ENCODE data around the gene SERHL2.
"Not testable (repeated sequence)": the region's sequence is repeated elsewhere in the genome, so short reads cannot be mapped to it uniquely, and the experiment has no call there.

SERHL2 gene, protein sequence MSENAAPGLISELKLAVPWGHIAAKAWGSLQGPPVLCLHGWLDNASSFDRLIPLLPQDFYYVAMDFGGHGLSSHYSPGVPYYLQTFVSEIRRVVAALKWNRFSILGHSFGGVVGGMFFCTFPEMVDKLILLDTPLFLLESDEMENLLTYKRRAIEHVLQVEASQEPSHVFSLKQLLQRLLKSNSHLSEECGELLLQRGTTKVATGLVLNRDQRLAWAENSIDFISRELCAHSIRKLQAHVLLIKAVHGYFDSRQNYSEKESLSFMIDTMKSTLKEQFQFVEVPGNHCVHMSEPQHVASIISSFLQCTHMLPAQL

DNA sequence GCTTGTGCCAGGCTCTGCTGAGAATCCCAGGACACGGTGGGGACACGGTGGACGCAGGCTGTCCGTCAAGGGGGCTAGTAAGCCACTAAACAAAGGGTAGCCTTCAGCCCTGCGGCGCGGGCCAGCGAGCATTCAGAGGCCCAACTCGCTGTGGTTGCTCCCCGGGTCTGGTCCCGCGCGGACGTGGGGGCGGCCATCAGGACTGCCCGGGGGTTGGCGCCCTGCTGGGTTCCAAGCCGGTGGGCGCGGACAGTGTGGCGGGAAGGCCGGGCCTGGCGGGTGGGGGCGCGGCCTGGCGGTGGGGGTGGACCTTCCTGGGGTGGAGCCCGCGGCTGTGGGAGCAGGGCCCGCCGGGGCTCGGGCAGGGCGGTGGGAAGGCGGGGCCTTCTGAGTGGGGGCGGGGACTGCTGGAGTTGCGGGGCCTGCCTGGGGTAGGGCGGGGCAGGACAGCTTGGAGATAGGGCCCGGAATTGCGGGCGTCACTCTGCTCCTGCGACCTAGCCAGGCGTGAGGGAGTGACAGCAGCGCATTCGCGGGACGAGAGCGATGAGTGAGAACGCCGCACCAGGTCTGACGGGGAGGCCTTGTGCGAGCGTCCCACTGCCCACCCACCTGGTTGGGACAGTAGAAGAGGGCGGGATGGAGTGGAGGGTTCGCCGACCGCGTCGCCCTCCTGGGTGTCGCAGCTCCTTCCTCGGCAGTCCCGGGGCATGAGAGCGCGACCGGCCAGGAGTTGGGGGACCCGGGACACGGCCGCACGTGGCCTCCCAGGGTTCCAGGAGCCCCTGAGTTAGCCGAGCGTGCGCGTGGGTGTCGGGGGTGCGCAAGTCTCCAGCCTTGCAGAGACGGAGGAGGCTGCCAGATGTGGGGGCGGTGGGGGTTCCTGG is at the start of gene SERHL2:
TSS of gene SERHL2 (plus strand) at position 482 of the 887 bp plus-strand sequence. CDS start at position 547, 65 bp downstream.
- DNase-seq, result peak; percentile 88

DNA sequence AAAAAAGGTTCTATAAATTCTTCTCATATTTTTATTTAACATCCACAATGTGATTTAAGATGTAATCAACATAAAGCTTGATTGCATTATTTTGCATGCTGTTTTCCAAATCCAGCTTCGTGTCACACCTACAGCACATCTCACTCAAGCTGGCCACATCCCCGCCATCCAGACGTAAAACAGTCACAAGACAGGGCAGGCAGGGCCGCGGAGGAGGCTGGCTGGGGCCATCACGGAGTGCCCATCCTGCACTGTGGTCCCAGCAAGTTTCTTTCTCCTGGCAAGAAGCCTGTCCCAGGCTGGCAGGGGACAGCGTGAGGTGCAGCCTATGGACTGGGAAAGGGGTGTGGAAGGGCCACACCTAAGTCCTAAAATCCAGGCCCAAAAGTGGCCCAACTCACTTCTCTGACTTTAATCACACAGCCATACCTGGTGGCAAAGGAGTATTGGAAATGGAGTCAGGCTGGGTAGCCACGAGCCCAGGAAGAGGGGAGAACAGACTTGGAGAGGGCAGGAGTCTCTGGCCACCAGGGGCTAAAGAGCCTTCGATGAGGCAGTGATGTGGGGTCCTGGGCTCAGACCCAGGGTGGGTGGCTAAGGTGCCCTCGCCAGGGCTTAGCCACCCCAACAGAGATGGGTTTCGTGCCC is 45.3 kb upstream of the SERHL2 start:
- DNase-seq, result not testable (repeated sequence)

DNA sequence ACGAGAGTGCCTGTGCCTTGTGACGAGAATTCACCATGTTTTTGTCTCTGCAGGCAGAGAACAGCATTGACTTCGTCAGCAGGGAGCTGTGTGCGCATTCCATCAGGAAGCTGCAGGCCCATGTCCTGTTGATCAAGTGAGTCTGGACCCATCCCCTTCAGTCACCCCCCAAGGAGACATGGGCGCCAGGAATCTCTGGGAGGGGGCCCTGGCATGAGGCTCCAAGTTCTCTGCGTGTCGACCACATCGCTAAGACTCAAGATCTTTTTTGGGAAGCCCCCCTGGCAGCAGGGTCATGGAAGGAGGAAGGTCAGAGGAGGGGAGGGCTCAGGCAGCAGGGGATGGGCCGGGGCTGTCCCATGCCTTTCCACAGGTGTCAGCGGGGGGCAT is 44.8 kb upstream of the SERHL2 start:
- DNase-seq, result not testable (repeated sequence)

DNA sequence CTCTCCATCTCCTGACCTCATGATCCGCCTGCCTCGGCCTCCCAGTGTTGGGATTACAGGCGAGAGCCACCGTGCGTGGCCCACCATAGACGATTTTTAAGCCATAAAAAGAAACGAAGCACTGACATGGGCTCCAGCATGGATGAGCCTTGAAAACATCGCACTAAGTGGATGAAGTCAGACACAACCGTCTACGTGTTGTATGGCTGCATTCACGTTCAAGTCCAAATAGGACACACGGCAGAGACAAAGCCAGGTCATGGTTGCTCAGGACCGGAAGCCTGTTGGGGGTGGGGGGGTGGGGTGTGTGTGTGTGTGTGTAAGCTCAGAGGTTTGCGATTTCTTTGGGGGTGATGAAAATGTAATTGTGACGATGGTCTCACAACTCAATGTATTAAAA is 44.2 kb upstream of the SERHL2 start:
- no peak for DNase-seq

DNA sequence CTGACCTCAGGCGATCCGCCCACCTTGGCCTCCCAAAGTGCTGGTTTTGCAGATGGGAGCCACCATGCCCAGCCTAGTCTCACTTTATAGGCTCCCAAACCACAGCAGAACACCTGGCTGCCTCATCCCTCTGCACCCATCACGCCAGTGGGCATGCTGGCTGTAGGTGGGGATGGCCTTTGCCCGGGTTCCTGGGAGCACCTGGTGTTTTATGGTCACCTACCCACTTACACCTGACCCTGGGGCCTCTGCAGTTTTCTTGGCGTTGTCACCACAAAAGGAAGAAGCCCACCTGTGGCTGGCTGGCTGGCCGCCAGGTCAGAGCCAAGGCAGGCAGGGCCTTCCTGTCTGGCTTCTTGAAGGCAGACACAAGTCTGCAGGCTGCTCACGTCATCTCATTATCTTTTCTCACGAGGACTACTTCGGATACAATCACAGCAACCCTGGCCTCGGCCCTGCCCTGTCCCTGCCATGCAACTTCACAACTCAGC is 42.3 kb upstream of the SERHL2 start:
- no peak for DNase-seq

DNA sequence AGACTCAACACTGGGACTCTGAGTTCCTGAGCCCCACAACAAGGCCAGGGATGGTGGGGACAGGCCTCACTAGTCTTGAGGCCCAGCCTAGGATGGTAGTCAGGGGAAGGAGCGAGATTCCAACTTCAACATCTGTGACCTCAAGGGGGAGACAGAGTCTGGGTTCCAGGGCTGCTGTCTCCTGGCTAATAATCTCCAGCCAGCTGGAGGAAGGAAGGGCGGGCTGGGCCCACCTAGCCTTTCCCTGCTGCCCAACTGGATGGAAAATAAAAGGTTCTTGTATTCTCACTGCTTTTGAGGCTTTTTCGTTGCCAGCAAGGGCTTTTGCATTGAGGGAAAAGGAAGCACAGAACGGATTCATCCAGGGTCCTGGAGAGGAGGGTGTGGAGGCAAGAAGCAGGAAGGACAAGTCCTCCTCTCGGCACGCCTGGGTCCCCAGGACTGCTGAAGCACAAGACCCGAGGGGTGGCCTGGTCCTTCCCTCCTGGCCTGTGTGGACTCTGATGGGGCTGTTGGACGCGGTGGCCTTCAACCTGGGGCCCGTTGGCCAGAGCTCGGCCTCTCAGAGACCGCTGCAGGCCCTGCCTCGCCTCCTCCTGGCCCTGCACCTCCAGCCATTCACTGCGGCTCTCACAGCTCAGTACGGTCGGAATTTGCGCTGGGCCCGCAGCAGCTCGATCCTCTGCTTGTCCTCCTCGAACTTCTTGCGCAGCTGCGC is 41.3 kb upstream of the SERHL2 start:
- not testable (repeated sequence) for DNase-seq

DNA sequence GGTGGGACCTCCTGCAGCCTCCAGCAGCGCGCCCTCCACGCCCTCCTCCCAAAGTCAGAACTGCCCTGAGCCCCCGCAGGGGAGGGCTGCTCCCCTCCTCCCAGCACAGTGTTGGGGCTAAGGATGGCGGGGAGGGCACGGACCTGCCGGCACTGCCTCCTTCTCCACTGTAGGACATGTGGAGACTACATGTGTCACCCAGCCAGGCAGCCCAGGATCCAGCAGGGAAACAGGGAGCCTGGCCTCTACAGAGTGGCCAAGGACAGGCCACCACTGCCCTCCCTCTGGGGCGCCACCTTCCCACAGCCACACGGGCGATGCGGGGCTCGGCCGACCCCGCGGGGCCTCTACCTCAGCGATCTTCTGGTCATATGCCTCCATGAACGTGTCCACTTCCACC is 39.4 kb upstream of the SERHL2 start:
- DNase-seq, result not testable (repeated sequence)

DNA sequence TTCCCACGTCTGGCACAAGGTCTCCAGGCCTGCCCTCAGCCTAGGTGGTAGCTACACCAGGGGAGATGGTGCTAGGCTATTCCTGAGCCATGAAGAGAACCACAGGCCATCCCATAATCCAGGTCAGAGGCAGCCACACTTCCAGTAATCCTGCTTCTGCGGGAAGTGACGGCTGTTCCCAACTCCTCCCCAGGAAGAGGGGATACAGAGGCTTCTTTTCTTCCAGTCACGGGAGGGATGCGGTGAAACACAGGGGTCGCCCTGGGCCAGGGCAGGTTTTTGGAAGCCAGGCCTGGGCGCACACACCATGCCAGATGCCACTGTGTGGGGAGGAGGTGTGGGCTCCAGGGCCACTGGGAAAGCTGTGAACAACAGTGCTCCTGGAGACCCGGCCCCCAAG is 38.5 kb upstream of the SERHL2 start:
- not testable (repeated sequence) for DNase-seq

DNA sequence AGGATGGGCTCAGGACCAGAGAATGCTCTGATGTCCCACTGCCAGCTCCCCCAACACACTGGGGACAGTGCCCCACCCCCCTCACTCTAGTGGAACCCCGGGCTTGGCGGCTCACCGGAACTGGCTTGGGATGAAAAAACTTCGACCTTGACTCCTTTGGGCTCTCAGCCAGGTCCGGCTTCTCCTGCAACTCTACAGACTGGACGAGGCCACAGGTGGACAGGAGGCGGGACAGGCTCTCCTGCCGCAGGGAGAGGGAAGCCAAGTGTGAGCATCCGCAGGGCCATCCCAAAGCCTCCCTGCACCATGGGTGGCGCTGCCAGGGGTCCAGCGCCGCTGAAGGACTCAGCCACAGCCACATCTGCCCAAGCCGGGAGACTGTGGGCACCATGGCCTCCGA is 37.9 kb upstream of the SERHL2 start:
- no peak for DNase-seq

DNA sequence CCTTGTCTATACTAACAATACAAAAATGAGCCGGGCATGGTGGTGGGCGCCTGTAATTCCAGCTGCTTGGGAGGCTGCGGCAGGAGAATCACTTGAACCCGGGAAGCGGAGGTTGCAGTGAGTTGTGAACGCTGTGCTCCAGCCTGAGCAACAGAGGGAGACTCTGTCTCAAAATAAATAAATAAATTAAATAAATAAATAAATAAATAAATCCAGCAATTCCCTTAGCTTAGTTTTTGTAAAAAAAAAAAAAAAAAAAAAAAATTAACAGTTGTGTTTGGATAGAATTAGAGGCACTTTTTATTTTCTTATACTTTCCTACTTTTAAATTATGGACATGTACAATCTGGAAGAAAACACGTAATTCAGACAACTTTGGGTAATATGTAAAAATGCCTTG is 36.7 kb upstream of the SERHL2 start:
- not testable (repeated sequence) for DNase-seq

DNA sequence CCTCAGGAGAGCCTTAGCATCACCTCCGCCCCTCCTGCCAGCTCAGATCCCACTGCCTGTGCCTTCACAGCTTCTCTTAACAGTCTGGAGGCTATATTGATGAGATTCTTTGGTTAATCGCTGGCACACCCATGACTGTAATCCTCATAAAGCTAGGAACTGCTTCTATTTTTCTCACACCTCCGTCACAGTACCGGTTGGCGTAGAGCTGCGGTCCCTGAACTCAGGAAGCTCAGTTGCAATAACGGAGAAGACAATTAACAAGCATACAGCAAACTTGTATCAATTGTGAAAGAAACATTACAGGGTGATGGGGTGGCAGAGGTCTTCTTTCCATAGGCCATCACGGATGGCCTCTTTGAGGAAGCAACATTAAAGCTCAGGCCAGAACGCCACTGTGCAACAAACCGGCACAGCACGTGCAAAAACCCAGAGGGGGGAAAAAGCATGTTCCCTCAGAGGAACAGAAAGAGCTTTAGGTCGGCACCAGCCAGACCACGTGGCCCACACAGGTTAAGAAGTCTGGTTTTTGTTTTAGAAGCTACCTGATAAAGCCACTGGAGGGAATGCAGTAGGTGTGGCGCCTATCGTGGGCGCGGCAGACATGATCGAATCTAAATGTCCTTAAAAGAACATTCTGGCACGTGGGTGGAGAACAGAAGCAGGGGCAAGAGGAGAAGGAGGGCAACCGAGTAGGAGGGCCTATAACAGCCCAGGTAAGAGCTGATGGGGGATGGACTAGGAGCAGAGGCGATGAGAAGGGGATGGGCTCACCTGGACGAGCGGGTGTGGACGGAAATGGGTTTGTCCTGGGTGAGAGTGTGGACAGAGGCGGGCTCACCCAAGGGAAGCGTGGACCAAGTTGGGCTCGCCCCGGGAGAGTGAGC is 34.9 kb upstream of the SERHL2 start:
- not testable (repeated sequence) for DNase-seq

DNA sequence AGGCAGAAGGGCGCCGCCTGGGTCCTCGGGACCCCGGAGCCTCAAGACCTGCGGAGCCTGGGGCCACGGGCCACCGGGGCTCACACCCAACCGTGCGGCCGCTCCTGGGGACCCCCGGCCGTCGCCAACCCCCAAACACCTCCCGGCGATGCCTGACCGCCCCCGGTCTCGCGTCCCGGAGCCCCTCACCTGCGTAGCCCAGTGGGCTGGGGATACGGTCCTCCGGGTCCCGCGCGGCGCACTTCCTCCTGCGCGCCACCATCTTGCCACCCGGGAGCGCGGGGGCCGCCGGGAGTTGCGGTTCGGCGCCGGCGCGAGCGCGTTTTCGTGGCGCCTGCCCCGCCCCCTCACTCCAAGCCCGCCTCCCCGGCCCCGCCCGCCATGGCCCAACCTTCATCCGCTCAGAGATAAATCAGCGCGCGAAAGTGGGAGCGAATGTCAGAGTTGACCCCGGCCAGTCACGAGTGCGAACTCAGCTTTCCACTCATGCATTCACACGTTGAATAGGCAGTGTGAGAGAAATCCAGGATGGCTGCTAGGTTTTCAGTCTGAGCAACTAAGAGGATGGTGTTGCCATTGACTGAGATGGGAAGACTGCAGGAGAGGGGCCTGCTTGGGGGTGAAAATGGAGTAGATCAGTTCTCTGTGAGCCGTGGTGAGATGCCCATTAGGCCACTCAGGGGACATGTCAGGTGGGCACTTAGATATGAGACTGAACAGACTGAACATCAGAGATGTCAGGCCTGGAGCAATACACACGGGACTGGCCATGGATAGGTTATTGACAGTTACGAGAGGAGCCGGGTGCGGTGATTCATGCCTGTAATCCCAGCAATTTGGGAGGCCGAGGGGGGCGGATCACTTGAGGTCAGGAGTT is 34.0 kb upstream of the SERHL2 start, which contains the start of gene RRP7A:
TSS of gene RRP7A (minus strand) at position 272 of the 877 bp plus-strand sequence. CDS start at position 262, 10 bp downstream.
- DNase-seq, result peak; percentile 87

DNA sequence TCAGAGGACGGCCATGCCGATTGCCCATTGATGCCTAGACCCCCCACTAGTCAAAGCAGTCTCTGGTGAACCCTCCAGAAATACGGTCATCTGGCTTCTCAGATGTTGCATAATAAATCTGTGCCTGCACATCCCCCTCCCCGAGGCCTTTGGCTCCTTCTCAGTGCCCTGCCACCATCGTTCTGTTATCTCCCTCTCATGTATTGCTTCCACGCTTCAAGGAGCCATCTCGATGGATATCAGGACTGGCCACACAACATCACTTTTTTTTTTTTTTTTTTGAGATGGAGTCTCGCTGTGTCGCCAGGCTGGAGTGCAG is 32.6 kb upstream of the SERHL2 start:
- no peak for DNase-seq

DNA sequence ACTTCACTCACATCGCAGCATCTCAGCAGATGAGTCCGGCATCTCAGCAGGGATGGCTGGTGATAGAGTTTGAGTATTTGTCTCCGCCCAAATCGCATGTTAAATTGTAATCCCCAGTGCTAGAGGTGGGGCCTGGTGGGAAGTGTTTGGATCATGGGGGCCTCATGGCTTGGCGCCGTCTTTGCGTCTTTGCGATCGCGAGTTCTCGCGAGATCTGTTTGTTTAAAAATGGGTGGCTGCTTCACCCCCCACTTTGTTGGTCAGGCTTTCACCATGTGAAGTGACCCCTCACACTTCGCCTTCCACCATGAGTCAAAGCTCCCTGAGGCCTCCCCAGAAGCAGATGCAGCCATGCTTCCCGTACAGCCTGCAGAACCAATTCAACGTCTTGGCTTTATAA is 31.2 kb upstream of the SERHL2 start:
- DNase-seq, result no peak

DNA sequence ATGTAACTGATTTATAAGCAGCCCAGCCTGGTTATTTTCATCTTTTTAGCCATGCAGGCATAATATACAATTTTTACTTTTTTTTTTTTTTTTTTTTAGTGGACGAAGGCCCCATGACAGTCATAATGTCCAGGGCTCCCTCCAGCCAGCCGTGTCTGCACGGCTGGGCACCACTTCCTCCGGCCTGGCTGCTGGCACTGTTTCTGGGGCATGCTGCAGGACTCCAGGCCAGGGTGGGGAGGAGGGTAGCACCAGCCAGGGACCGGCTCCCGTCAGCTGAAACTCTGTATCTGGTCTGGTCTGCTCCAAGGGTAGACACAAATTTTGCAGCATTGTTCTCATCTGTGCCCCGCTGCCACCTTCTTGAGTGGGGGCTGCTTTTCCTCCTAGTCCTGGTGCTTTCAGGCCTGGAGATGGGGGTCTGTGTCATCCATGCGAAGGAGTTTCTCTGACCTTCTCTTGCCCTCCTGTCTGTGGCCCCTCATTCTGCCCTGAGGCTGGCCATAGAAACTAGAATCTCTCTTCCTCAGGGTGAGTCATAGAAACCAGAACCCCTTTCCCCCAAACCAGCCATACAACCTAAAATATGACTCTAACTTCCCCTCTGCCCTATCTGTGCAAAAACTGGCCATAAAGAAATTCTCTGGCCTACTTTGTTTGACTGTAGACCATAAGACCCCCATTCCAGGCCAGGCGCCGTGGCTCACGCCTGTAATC is 25.0 kb upstream of the SERHL2 start:
- no peak for DNase-seq

DNA sequence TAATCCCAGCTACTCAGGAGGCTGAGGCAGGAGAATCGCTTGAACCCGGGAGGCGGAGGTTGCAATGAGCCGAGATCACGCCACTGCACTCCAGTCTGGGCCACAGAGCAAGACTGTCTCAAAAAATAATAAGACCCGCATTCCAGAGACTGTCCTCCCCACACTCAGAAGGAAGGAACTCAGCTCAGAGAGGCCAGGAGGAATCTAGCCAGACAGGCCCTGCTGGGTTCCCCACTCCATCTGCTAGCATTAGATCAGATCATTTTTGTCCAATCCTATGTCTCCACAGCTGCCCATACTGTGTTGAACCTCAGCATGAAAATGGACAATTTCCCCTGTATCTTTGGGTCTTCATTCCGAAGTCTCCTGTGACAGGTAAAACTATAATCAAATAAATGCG is 24.3 kb upstream of the SERHL2 start:
- not testable (repeated sequence) for DNase-seq

DNA sequence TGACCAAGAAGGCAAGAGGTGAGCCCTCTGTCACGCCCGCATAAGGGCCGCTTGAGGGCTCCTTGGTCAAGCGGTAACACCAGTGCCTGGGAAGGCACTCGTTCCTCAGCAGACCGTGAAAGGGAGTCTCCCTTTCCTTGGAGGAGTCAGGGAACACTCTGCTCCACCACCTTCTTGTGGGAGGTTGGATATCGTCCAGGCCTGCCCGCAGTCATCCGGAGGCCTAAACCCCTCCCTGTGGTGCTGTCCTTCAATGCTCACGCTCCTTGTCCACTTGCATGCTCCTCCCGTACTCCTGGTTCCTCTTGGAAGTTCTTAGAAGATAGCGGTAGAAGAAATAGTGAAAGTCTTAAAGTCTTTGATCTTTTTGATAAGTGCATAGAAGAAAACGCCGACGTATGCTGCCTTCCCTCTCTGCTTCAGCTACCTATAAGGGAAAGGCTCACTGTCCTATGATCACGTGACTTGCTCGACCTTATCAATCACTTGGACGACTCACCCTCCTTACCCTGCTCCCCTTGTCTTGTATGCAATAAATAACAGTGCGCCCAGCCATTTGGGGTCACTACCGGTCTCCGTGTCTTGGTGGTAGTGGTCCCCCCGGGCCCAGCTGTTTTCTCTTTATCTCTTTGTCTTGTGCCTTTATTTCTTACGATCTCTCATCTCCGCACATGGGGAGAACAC is 22.2 kb upstream of the SERHL2 start:
- not testable (repeated sequence) for DNase-seq

DNA sequence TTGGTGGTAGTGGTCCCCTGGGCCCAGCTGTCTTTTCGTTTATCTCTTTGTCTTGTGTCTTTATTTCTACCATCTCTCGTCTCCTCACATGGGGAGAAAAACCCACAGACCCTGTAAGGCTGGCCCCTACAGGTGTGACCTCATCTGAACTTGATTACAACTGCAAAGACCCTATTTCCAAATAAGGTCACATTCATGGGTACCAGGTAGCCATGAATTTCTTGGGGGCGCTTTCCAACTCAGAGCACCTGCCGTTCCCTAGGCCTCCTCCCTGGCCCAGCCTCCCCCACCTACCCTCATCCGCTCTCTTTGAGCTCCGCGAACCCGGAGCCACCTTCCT is 20.1 kb upstream of the SERHL2 start:
- DNase-seq, result no peak

DNA sequence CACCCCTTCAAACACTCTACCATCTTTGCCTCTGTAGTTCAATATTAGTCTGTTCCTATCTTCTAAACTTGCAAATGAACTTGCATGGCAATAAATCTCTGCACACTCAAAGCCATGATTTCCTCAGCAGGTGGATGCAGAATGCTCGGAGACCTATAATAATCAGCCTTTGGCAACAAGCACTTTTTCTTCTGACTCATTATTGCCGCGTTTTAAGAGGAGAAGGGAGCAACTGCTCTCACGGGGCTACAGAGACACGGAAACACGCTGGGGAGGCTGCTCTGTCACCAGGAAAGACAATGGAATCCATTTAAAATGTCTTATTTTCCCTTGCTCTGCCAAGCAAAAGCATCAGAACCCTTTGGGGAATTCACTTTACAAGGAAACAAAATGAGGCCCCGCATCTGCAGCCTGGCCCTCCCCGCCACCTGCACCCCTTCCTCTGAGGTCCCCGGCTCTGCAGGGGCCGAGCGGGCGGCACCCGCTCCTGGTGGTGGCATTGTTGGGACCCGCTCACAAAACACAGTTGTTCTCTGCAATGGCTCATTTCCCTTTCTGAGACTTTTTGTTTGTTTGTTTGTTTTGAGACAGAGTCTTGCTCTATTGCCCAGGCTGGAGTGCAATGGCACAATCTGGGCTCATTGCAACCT is 18.5 kb upstream of the SERHL2 start:
- DNase-seq, result not testable (repeated sequence)
